GM18867 (cell line): ENCODE data around the gene CD6.

Experiments used
- ATAC-seq: cut with Tn5 transposase; IDR thresholded peaks from one replicate; pipeline ENCODE4 v1.9.1; 2021; ENCODE audit warnings: mild to moderate bottlenecking, moderate library complexity; ENCODE audit not compliant: unreplicated experiment

The CD6 gene

GRCh38 chr11:61007956-61008896 is 36.7 kb downstream of the CD6 start:
- no peak for ATAC-seq

- ATAC-seq, result no peak
Observed at GRCh38 chr11:61008971-61009370, 37.5 kb downstream of the CD6 start.

- no peak for ATAC-seq
Observed at GRCh38 chr11:61009392-61010275, 38.2 kb downstream of the CD6 start.

GRCh38 chr11:61010466-61011228 is 39.2 kb downstream of the CD6 start:
- ATAC-seq, result no peak

- ATAC-seq, result no peak
Observed at GRCh38 chr11:61011229-61011870, 39.9 kb downstream of the CD6 start.

- no peak for ATAC-seq
Observed at GRCh38 chr11:61011950-61012736, 40.7 kb downstream of the CD6 start.

GRCh38 chr11:61012737-61013215 is 41.3 kb downstream of the CD6 start:
- no peak for ATAC-seq

GRCh38 chr11:61018059-61018458 is 46.6 kb downstream of the CD6 start:
- ATAC-seq, result no peak

- no peak for ATAC-seq
Observed at GRCh38 chr11:61019037-61019831, 47.8 kb downstream of the CD6 start.

GRCh38 chr11:61019832-61020405 is 48.4 kb downstream of the CD6 start:
- ATAC-seq, result no peak

- ATAC-seq, result no peak
Observed at GRCh38 chr11:61020551-61021235, 49.2 kb downstream of the CD6 start.

GRCh38 chr11:61021661-61022212 is 50.3 kb downstream of the CD6 start:
- ATAC-seq, result no peak

- ATAC-seq, result no peak
Observed at GRCh38 chr11:61022311-61023085, 51.0 kb downstream of the CD6 start.

- no peak for ATAC-seq
Observed at GRCh38 chr11:61023086-61023965, 51.8 kb downstream of the CD6 start.

- no peak for ATAC-seq
Observed at GRCh38 chr11:61023966-61024295, 52.5 kb downstream of the CD6 start.
